Ovary (tissue), 9 donors: ENCODE data around the gene PLAGL2. TPM values are rescaled to one million over a fixed set of nuclear protein-coding genes. Genes with fewer than 3 reads are reported as not detected.
"Not testable (repeated sequence)": the region's sequence is repeated elsewhere in the genome, so short reads cannot be mapped to it uniquely, and the experiment has no call there.

Experiments used
- DNase-seq, 5 donors: peaks; one replicate each; pipeline ENCODE4 v3.0.0-alpha.2; 2019 to 2020
- H3K27ac ChIP-seq, 2 donors: fragments of 200-600 bp; one replicate each; pipeline versions ENCODE4 v1.5.1 to v1.8.0; 2019 to 2022
- H3K27me3 ChIP-seq: fragments of 200-600 bp; one replicate; pipeline ENCODE4 v1.8.0; 2022
- H3K36me3 ChIP-seq: fragments of 200-600 bp; sonication (generic); one replicate; pipeline ENCODE4 v1.5.1; 2019
- H3K4me1 ChIP-seq: one replicate; pipeline ENCODE4 v1.8.1; 2013; ENCODE audit warnings: mild to moderate bottlenecking, moderate library complexity; ENCODE audit not compliant: insufficient read depth
- H3K4me3 ChIP-seq: fragments of 200-600 bp; sonication (generic); one replicate; pipeline ENCODE4 v1.5.1; 2017
- H3K9me3 ChIP-seq, 2 donors: fragments of 200-600 bp in 1 of 2; sonication (generic) in 1 of 2; one replicate each; pipeline versions ENCODE4 v1.5.1 to v1.8.1; 2013 to 2019; ENCODE audit warnings: mild to moderate bottlenecking in 1 of 2, moderate library complexity in 1 of 2
- CTCF ChIP-seq, 3 donors: fragments of 450-650 bp in 2 of 3; fragments of 200-600 bp in 1 of 3; IDR thresholded peaks; one replicate each; pipeline versions ENCODE4 v1.5.1 to v1.8.0; 2016 to 2022; ENCODE audit warnings: antibody characterized with exemption in 3 of 3, mild to moderate bottlenecking in 1 of 3
- EP300 ChIP-seq: sonication (generic); formaldehyde crosslinking; IDR thresholded peaks from one replicate; pipeline ENCODE4 v1.6.1; 2017; ENCODE audit warnings: antibody characterized with exemption
- POLR2A ChIP-seq: fragments of 450-650 bp; IDR thresholded peaks from one replicate; pipeline ENCODE4 v1.6.1; 2017; ENCODE audit warnings: antibody characterized with exemption, mild to moderate bottlenecking, moderate library complexity
- WGBS, 3 donors: extraction: QIAGEN DNeasy Blood & Tissue Kit in 1 of 3; methylation state at CpG; one replicate each; pipeline versions ENCODE4 v1.1.5 to v1.1.7; 2013 to 2017; 5-methylcytosine and 5-hydroxymethylcytosine counted together
- intact Hi-C, 4 donors: fragments of 100-400 bp; cut with DNase I; formaldehyde crosslinking; loops; one replicate each; pipeline versions ENCODE4 v1.11.0 to v1.15.1; 2022 to 2023
- polyA plus RNA-seq, 2 donors: library from polyadenylated mRNA; stranded (reverse); fragments of 200-250 nt in 1 of 2; fragments of 350-450 nt in 1 of 2; fragmentation: Illumina TruSeq in 1 of 2; extraction: RNeasy Lipid Tissue Mini Kit (QIAGEN cat#74804) in 1 of 2; gene quantifications; one replicate each; pipeline ENCODE4 v1.2.3, GENCODE V29; 2013 to 2014
- total RNA-seq, 7 donors: library from RNA; depleted of rRNA in 2 of 7; stranded (reverse); fragments of >200 nt in 2 of 7; fragmentation: NEBNext Ultra II Directional in 3 of 7; extraction: Animal tissue kit (Norgen Biotek cat#: 25700) in 3 of 7; gene quantifications; one replicate each; pipeline versions ENCODE4 v1.1.0 to v1.2.4, GENCODE V29; 2016 to 2023
- donor health status: DM: no; HTN: no; CAD: no; lungs with moderate emphysema.
- donor health status: DM: no; HTN: no; CAD: no.
- donor health status: Bipolar disorder and iron deficiency.
- donor health status: DM: yes; HTN: yes; CAD: no.
- donor health status: DM: no; HTN: no; CAD: no.
- donor health status: DM: yes; HTN: yes; CAD: no.

Gene PLAGL2
- total and polyA plus RNA-seq, 9 donors: 5.4 to 21.8 (median 14.7) TPM

GRCh38 chr20:32199006-32199405, 8.5 kb downstream of the PLAGL2 start:
- WGBS, 3 donors: 69 to 84% (median 79%) methylated on average over 4 of the region's 4 CpGs
- DNase-seq: no peak
- no peaks in the 10 kb centered on the region for H3K36me3 ChIP-seq

GRCh38 chr20:32197136-32197535, 10.4 kb downstream of the PLAGL2 start:
- WGBS, 3 donors: 87 to 94% (median 92%) methylated on average over 18 to 20 of the region's 20 CpGs
- not testable (repeated sequence) for H3K27ac ChIP-seq, DNase-seq, H3K36me3 ChIP-seq, H3K9me3 ChIP-seq, H3K4me3 ChIP-seq, H3K27me3 ChIP-seq, H3K4me1 ChIP-seq
- intact Hi-C loops: loop anchor here in 1 of 4 donors (10.0 kb wide), 1 partner anchor 92 kb away; the partner anchor contains the start of gene TM9SF4

More at GRCh38 chr20:32199006-32199405, 8.5 kb downstream of the PLAGL2 start:
- H3K4me3 ChIP-seq: no peak overlapping the region
- intact Hi-C loops: loop anchor here in 1 of 4 donors (10.0 kb wide), 1 partner anchor 94 kb away; the partner anchor contains the start of gene TM9SF4
- TF ChIP-seq EP300: no peak
- no peak for TF ChIP-seq CTCF (IDR thresholded peaks at IDR 0.05)
- TF ChIP-seq POLR2A: no peak
- H3K27me3 ChIP-seq: no peaks in the 10 kb centered on the region
- H3K27ac ChIP-seq: no peak overlapping the region
- H3K9me3 ChIP-seq: no peaks in the 10 kb centered on the region
- peaks cover 2% of the 10 kb centered on the region for H3K4me1 ChIP-seq

DNA sequence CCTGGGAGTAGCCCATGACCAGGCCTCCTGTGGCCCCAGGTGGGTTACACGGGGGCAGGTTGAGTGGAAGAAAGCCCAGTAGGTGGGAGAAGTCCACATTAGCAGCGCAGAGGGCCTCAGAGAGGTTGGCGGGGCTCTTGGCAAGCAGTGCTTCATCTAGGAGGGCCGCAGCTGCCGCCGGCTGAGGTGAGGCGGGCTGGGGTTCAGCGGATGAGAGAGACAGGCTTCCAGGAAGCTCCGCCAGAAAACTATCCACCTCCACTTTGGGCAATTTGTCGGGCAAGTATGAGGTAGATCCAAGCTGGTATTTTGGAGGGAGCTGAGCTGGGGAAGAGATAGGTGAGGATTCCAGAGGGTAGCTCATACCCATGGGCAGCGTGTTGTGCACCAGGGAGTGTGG, 10.9 kb downstream of the PLAGL2 start:
- H3K4me3 ChIP-seq, H3K27ac ChIP-seq, DNase-seq, H3K36me3 ChIP-seq, H3K27me3 ChIP-seq, H3K9me3 ChIP-seq, H3K4me1 ChIP-seq: not testable (repeated sequence)
- intact Hi-C loops: loop anchor here in 1 of 4 donors (10.0 kb wide), 1 partner anchor 92 kb away; the partner anchor contains the start of gene TM9SF4
- WGBS, 3 donors: 92 to 95% (median 92%) methylated on average over 11 of the region's 11 CpGs

- no peak overlapping the region for H3K27ac ChIP-seq
- TF ChIP-seq CTCF (IDR thresholded peaks at IDR 0.05) (no peak), POLR2A (no peak), EP300 (no peak)
- peaks cover 3% of the 10 kb centered on the region for H3K4me1 ChIP-seq
- no peak for DNase-seq
- H3K4me3 ChIP-seq: no peak overlapping the region
- intact Hi-C loops: loop anchor here in 1 of 4 donors (10.0 kb wide), 1 partner anchor 91 kb away; the partner anchor contains the start of gene TM9SF4
- WGBS, 3 donors: 64 to 70% (median 69%) methylated on average over 7 of the region's 7 CpGs
- H3K9me3 ChIP-seq: no peaks in the 10 kb centered on the region
- H3K36me3 ChIP-seq: no peaks in the 10 kb centered on the region
- no peaks in the 10 kb centered on the region for H3K27me3 ChIP-seq
These were observed 12.0 kb downstream of the PLAGL2 start for GRCh38 chr20:32195581-32195980.

GRCh38 chr20:32193996-32194395, 13.5 kb downstream of the PLAGL2 start:
- Histone ChIP-seq H3K4me3 (no peak overlapping the region), H3K27me3 (no peaks in the 10 kb centered on the region), H3K27ac (no peak overlapping the region), H3K36me3 (no peaks in the 10 kb centered on the region), H3K9me3 (no peaks in the 10 kb centered on the region), H3K4me1 (peaks cover 9% of the 10 kb centered on the region)
- DNase-seq: no peak
- TF ChIP-seq CTCF (IDR thresholded peaks at IDR 0.05) (no peak), POLR2A (no peak), EP300 (no peak)
- intact Hi-C loops: loop anchor here in 1 of 4 donors (10.0 kb wide), 1 partner anchor 89 kb away; the partner anchor contains the start of gene TM9SF4
- 82 to 86% (median 83%) methylated on average over 6 of the region's 6 CpGs for WGBS, 3 donors

GRCh38 chr20:32193336-32193735, 14.2 kb downstream of the PLAGL2 start:
- not testable (repeated sequence) for H3K4me3 ChIP-seq, H3K27me3 ChIP-seq, H3K36me3 ChIP-seq, H3K27ac ChIP-seq, H3K9me3 ChIP-seq, DNase-seq
- 74 to 89% (median 85%) methylated on average over 5 of the region's 5 CpGs for WGBS, 3 donors
- intact Hi-C loops: loop anchor here in 1 of 4 donors (10.0 kb wide), 1 partner anchor 89 kb away; the partner anchor contains the start of gene TM9SF4
- peaks cover 15% of the 10 kb centered on the region for H3K4me1 ChIP-seq
